Sigmoid colon (tissue), 7 donors: ENCODE measurements around the gene ERVH48-1. TPM values are rescaled to one million over a fixed set of nuclear protein-coding genes. Genes with fewer than 3 reads are reported as not detected.
"Not testable (repeated sequence)": the region's sequence is repeated elsewhere in the genome, so short reads cannot be mapped to it uniquely, and the experiment has no call there.

Experiments
- DNase-seq: peaks from one replicate; pipeline ENCODE4 v3.0.0-alpha.2; 2019
- H3K27ac ChIP-seq, 4 donors: fragments of 200-600 bp; sonication (generic); one replicate each; pipeline ENCODE4 v1.5.1; 2016 to 2019; ENCODE audit warnings: mild to moderate bottlenecking in 1 of 4
- H3K27me3 ChIP-seq, 3 donors: fragments of 200-600 bp; sonication (generic); one replicate each; pipeline ENCODE4 v1.5.1; 2019; ENCODE audit warnings: mild to moderate bottlenecking in 1 of 3
- H3K36me3 ChIP-seq, 4 donors: fragments of 200-600 bp; sonication (generic); one replicate each; pipeline ENCODE4 v1.5.1; 2016 to 2019
- H3K4me1 ChIP-seq, 4 donors: fragments of 200-600 bp; sonication (generic); one replicate each; pipeline ENCODE4 v1.5.1; 2017 to 2019
- H3K4me3 ChIP-seq, 4 donors: fragments of 200-600 bp; sonication (generic); one replicate each; pipeline ENCODE4 v1.5.1; 2017 to 2019; ENCODE audit warnings: mild to moderate bottlenecking in 2 of 4, moderate library complexity in 1 of 4
- H3K9me3 ChIP-seq, 4 donors: fragments of 200-600 bp in 3 of 4; sonication (generic) in 3 of 4; one replicate each; pipeline versions ENCODE4 v1.5.1 to v1.6.1; 2013 to 2019
- EP300 ChIP-seq, 4 donors: sonication (generic); formaldehyde crosslinking; IDR thresholded peaks; one replicate each; pipeline ENCODE4 v1.6.1; 2017; ENCODE audit warnings: antibody characterized with exemption in 4 of 4
- POLR2A ChIP-seq, 2 donors: fragments of 450-650 bp; IDR thresholded peaks; one replicate each; pipeline ENCODE4 v1.6.1; 2016; ENCODE audit warnings: antibody characterized with exemption in 2 of 2, mild to moderate bottlenecking in 2 of 2, moderate library complexity in 2 of 2
- POLR2AphosphoS5 ChIP-seq, 4 donors: sonication (generic); formaldehyde crosslinking; IDR thresholded peaks; one replicate each; pipeline ENCODE4 v1.6.1; 2017; ENCODE audit warnings: antibody characterized with exemption in 4 of 4
- WGBS, 2 donors: extraction: QIAGEN DNeasy Blood & Tissue Kit; methylation state at CpG; one replicate each; pipeline ENCODE4 v1.1.7; 2013; 5-methylcytosine and 5-hydroxymethylcytosine counted together
- intact Hi-C: fragments of 100-400 bp; cut with DNase I; formaldehyde crosslinking; loops from one replicate; pipeline ENCODE4 v1.15.1; 2023
- polyA plus RNA-seq, 3 donors: library from polyadenylated mRNA; stranded (reverse); fragments of 200-250 nt; gene quantifications; one replicate each; pipeline ENCODE4 v1.2.3, GENCODE V29; 2013
- total RNA-seq, 4 donors: library from RNA; depleted of rRNA; stranded (reverse); fragments of >200 nt; gene quantifications; one replicate each; pipeline ENCODE4 v1.1.0, GENCODE V29; 2016
- TF ChIP-seq, protein P1 (sequence below), 4 experiments: fragments of 450-650 bp in 3 of 4; fragments of 200-600 bp in 1 of 4; IDR thresholded peaks; one replicate each; pipeline ENCODE4 v1.5.1; 2016 to 2019; ENCODE audit warnings: antibody characterized with exemption in 4 of 4, mild to moderate bottlenecking in 3 of 4, moderate library complexity in 2 of 4
- donor health status: healthy with polysubstance abuse.
- donor health status: Bipolar disorder and iron deficiency.
- donor health status: healthy.

The ERVH48-1 gene
- total and polyA plus RNA-seq, 7 donors = 0.07 TPM; not detected in 6

DNA sequence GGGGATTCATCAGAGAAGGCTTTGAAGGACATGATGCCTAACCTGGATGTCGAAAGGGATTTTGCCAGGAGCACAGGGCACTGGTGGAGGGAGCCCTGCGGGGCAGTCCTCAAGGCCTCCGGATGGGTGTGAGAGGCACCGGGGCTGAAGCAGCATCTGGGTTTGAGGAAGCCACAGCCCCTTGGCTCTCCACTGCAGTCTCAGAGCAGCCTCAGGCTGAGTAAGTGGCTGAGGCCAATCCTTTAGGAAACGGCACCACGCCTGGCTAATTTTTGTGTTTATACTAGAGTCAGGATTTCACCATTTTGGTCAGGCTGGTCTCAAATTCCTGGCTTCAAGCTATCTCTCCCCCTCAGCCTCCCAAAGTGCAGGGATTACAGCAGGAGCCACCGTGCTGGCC lies 12.0 kb downstream of the ERVH48-1 start:
- no peaks in the 10 kb centered on the region for H3K4me1 ChIP-seq
- intact Hi-C loops = loop anchor here (10.0 kb wide), 1 partner anchor 51 kb away; no protein-coding TSS in a partner anchor
- WGBS, 2 donors = 72 to 94% methylated on average over 7 of the region's 7 CpGs
- H3K4me3 ChIP-seq = no peak overlapping the region
- peaks cover 0 to 44% (median 18%) of the 10 kb centered on the region in 4 donors for H3K36me3 ChIP-seq
- H3K27me3 ChIP-seq = no peaks in the 10 kb centered on the region
- TF ChIP-seq, protein P1, sequence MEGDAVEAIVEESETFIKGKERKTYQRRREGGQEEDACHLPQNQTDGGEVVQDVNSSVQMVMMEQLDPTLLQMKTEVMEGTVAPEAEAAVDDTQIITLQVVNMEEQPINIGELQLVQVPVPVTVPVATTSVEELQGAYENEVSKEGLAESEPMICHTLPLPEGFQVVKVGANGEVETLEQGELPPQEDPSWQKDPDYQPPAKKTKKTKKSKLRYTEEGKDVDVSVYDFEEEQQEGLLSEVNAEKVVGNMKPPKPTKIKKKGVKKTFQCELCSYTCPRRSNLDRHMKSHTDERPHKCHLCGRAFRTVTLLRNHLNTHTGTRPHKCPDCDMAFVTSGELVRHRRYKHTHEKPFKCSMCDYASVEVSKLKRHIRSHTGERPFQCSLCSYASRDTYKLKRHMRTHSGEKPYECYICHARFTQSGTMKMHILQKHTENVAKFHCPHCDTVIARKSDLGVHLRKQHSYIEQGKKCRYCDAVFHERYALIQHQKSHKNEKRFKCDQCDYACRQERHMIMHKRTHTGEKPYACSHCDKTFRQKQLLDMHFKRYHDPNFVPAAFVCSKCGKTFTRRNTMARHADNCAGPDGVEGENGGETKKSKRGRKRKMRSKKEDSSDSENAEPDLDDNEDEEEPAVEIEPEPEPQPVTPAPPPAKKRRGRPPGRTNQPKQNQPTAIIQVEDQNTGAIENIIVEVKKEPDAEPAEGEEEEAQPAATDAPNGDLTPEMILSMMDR (IDR thresholded peaks at IDR 0.05) = no peak
- TF ChIP-seq EP300 (IDR thresholded peaks at IDR 0.05) = no peak
- no peak for TF ChIP-seq POLR2A (IDR thresholded peaks at IDR 0.05)
- TF ChIP-seq POLR2AphosphoS5 (IDR thresholded peaks at IDR 0.05) = no peak
- H3K9me3 ChIP-seq = no peaks in the 10 kb centered on the region
- H3K27ac ChIP-seq = no peak overlapping the region
- DNase-seq = no peak

DNA sequence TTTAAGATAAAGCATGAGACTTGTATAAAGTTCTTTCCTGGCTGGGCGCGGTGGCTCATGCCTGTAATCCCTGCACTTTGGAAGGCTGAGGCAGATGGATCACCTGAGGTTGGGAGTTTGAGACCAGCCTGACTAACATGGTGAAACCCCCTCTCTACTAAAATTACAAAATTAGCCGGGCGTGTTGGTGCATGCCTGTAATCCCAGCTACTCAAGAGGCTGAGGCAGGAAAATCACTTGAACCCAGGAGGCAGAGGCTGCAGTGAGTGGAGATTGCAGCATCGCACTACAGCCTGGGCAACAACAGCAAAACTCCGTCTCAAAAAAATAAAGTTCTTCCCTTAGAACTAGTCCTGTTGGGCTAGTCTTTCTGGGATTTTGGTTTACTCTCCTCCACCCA lies 13.5 kb downstream of the ERVH48-1 start:
- H3K4me3 ChIP-seq, H3K4me1 ChIP-seq, H3K27me3 ChIP-seq, H3K27ac ChIP-seq, DNase-seq, H3K9me3 ChIP-seq: not testable (repeated sequence)
- intact Hi-C loops = loop anchor here (10.0 kb wide), 1 partner anchor 53 kb away; no protein-coding TSS in a partner anchor
- 96 to 97% methylated on average over 6 of the region's 6 CpGs for WGBS, 2 donors
- H3K36me3 ChIP-seq = peaks cover 0 to 60% (median 19%) of the 10 kb centered on the region in 4 donors

DNA sequence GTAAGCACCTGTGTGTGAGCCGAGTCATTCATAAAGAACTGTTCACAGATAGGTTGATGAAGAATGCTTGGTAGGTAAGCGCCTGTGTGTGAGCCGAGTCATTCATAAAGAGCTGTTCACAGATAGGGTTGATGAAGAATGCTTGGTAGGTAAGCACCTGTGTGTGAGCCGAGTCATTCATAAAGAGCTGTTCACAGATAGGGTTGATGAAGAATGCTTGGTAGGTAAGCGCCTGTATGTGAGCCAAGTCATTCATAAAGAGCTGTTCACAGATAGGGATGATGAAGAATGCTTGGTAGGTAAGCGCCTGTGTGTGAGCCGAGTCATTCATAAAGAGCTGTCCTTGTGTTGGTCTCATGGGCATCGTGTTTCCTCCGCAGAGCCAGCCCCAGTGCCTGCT lies 16.9 kb downstream of the ERVH48-1 start:
- H3K27ac ChIP-seq, H3K27me3 ChIP-seq, DNase-seq, intact Hi-C loops, H3K4me1 ChIP-seq, H3K4me3 ChIP-seq, H3K9me3 ChIP-seq: not testable (repeated sequence)
- peaks cover 7 to 94% (median 42%) of the 10 kb centered on the region in 4 donors for H3K36me3 ChIP-seq
- WGBS, 2 donors = 97 to 98% methylated on average over 9 of the region's 9 CpGs

DNA sequence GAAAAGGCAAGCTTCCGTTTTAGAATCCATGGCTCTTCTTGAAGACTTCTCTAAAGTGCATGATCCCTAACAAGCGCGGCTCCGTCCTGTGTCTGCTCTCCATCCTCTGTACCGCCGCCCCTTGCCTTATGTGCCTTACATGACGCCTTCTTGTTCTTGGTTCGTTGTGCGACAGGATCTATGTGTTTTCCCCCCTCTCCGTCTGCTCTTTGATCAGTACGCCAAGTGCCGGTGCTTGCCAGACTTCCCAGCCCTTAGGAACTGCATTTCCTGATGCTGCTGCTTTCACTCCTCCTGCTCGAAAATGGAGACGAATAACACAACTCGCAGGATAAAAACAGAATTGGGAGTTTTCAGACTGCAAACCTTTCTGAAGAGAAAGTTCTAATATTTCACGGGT lies 19.2 kb downstream of the ERVH48-1 start:
- TF ChIP-seq POLR2AphosphoS5 (IDR thresholded peaks at IDR 0.05) (no peak), POLR2A (IDR thresholded peaks at IDR 0.05) (no peak), EP300 (IDR thresholded peaks at IDR 0.05) (no peak)
- TF ChIP-seq, protein P1 (IDR thresholded peaks at IDR 0.05) = no peak
- no peak overlapping the region for H3K4me3 ChIP-seq
- intact Hi-C loops = no loop called here
- H3K27ac ChIP-seq = no peak overlapping the region
- DNase-seq = no peak
- no peaks in the 10 kb centered on the region for H3K9me3 ChIP-seq
- peaks cover 10 to 98% (median 41%) of the 10 kb centered on the region in 4 donors for H3K36me3 ChIP-seq
- no peaks in the 10 kb centered on the region for H3K27me3 ChIP-seq
- H3K4me1 ChIP-seq = no peaks in the 10 kb centered on the region
- WGBS, 2 donors = 97 to 98% methylated on average over 16 of the region's 16 CpGs

DNA sequence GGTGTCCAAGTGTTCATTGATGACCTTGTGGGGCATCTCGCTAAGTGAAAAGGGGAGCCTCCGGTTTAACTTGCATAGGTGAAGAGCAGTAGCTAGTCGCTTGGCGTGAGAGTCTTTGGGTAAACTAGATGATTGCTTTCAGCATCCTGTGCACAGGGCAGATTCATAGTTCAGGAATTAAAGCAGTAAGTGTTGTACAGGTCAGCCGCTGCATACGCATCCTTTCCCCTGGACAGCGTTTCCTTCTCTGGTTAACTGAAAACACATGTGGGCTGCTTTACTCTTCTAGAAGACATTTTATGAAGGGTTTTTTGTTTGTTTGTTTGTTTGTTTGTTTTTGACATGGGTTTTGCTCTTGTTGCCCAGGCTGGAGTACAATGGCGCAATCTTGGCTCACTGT lies 20.2 kb downstream of the ERVH48-1 start:
- Histone ChIP-seq H3K4me3 (no peak overlapping the region), H3K27me3 (no peaks in the 10 kb centered on the region), H3K4me1 (peaks cover 0 to 6% (median 0%) of the 10 kb centered on the region in 4 donors), H3K27ac (no peak overlapping the region), H3K36me3 (peaks cover 10 to 98% (median 40%) of the 10 kb centered on the region in 4 donors), H3K9me3 (no peaks in the 10 kb centered on the region)
- 97 to 98% methylated on average over 8 of the region's 8 CpGs for WGBS, 2 donors
- TF ChIP-seq POLR2A (IDR thresholded peaks at IDR 0.05) = no peak
- intact Hi-C loops = no loop called here
- DNase-seq = no peak

DNA sequence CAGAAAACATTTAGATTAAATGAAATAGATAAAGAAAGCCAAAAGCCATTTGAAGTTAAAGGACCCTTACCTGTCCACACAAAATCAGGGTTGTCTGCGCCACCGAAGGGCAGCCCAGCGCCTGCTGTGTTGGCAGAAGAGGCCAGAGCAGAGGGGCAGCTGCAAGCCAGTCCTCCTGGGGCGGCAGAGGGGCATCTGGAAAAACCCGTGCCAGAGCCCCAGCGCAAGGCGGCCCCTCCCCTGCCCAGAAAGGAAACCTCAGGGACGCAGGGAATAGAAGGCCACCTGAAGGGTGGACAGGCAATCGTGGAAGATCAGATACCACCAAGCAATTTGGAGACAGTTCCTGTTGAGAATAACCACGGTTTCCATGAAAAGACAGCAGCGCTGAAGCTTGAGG lies 21.6 kb downstream of the ERVH48-1 start:
- no peaks in the 10 kb centered on the region for H3K27me3 ChIP-seq
- no peak overlapping the region for H3K4me3 ChIP-seq
- TF ChIP-seq POLR2A (IDR thresholded peaks at IDR 0.05) (no peak), POLR2AphosphoS5 (IDR thresholded peaks at IDR 0.05) (no peak), EP300 (IDR thresholded peaks at IDR 0.05) (no peak)
- TF ChIP-seq, protein P1 (IDR thresholded peaks at IDR 0.05) = no peak
- H3K27ac ChIP-seq = no peak overlapping the region
- intact Hi-C loops = no loop called here
- no peaks in the 10 kb centered on the region for H3K9me3 ChIP-seq
- peaks cover 10 to 96% (median 38%) of the 10 kb centered on the region in 4 donors for H3K36me3 ChIP-seq
- peaks cover 0 to 6% (median 0%) of the 10 kb centered on the region in 4 donors for H3K4me1 ChIP-seq
- 97% methylated on average over 11 of the region's 11 CpGs for WGBS, 2 donors
- no peak for DNase-seq
